Measurements from ENCODE around the gene ATP5F1B.

Gene ATP5F1B

DNA sequence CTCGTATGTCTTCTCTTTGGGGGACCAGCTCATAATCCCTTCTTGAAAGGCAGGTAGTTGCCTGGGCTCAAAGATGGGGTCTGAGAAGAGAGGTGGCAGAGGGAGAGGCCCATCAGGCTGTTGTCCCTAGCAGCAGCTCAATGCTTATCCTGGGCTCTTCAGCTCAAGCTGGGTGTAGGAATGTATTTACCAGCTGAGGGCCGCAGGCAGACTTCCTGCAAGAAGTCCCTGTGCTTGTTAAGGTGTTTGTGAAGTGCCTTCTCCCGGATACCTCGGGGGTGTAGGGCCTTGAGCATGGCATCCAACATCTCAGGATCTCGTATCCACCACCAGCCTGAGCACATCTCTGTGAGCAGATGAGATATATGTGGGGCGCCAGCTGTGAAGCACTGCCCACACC, 45.0 kb downstream of the ATP5F1B start:
- H3K36me3 ChIP-seq = peaks cover 96% of the 10 kb centered on the region
- H3K27ac ChIP-seq = no peak overlapping the region

DNA sequence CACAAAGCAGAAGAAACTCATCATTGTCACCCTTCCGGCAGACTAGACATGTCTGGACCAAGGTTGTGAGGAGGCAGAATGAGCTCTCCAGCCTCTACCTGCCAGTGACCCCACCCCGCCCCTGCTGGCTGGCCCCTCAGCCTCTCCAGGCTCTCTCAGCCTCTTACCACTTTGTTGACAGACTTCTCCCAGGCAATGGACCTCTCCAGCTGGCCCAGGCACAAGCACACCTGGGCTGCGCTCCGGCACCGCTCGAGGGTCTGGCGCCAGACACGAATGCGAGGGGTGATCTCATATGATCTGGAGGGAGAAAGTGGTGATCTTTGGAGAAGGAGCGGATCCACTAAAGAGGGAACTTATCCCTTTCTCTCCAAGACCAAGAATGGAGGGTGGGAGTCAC, 46.0 kb downstream of the ATP5F1B start:
- Histone ChIP-seq H3K9me3 (ENCODE audit: severe bottlenecking) (no peaks in the 10 kb centered on the region), H3K27ac (no peak overlapping the region), H3K4me3 (ENCODE audit: low read depth, low read length) (no peak overlapping the region), H3K27me3 (ENCODE audit: insufficient read depth, low read depth, severe bottlenecking) (no peaks in the 10 kb centered on the region), H3K36me3 (peaks cover 86% of the 10 kb centered on the region)
- DNase-seq = no peak
- no peak for TF ChIP-seq CTCF (IDR thresholded peaks at IDR 0.05; ENCODE audit: low read depth, low read length)

More for the DNA sequence above, 45.0 kb downstream of the ATP5F1B start:
- no peaks in the 10 kb centered on the region for H3K9me3 ChIP-seq (ENCODE audit: severe bottlenecking)
- no peak for TF ChIP-seq CTCF (IDR thresholded peaks at IDR 0.05; ENCODE audit: low read depth, low read length)
- H3K27me3 ChIP-seq (ENCODE audit: insufficient read depth, low read depth, severe bottlenecking) = no peaks in the 10 kb centered on the region
- H3K4me3 ChIP-seq (ENCODE audit: low read depth, low read length) = no peak overlapping the region
- DNase-seq = no peak

- H3K27ac ChIP-seq = no peak overlapping the region
- H3K27me3 ChIP-seq (ENCODE audit: insufficient read depth, low read depth, severe bottlenecking) = no peaks in the 10 kb centered on the region
- H3K9me3 ChIP-seq (ENCODE audit: severe bottlenecking) = no peaks in the 10 kb centered on the region
- peaks cover 79% of the 10 kb centered on the region for H3K36me3 ChIP-seq
- DNase-seq = no peak
- H3K4me3 ChIP-seq (ENCODE audit: low read depth, low read length) = no peak overlapping the region
- no peak for TF ChIP-seq CTCF (IDR thresholded peaks at IDR 0.05; ENCODE audit: low read depth, low read length)
These were observed 46.7 kb downstream of the ATP5F1B start for GRCh38 chr12:56599041-56599440.

- H3K36me3 ChIP-seq = peaks cover 56% of the 10 kb centered on the region
- H3K9me3 ChIP-seq (ENCODE audit: severe bottlenecking) = no peaks in the 10 kb centered on the region
- peak; percentile 33 for DNase-seq
- no peak for TF ChIP-seq CTCF (IDR thresholded peaks at IDR 0.05; ENCODE audit: low read depth, low read length)
- no peak overlapping the region for H3K4me3 ChIP-seq (ENCODE audit: low read depth, low read length)
- no peak overlapping the region for H3K27ac ChIP-seq
- no peaks in the 10 kb centered on the region for H3K27me3 ChIP-seq (ENCODE audit: insufficient read depth, low read depth, severe bottlenecking)
These were observed 49.0 kb downstream of the ATP5F1B start for GRCh38 chr12:56596815-56597214.

GRCh38 chr12:56593909-56594621, 51.7 kb downstream of the ATP5F1B start:
- Histone ChIP-seq H3K27me3 (ENCODE audit: insufficient read depth, low read depth, severe bottlenecking) (no peaks in the 10 kb centered on the region), H3K9me3 (ENCODE audit: severe bottlenecking) (no peaks in the 10 kb centered on the region), H3K27ac (no peak overlapping the region), H3K36me3 (peaks cover 29% of the 10 kb centered on the region), H3K4me3 (ENCODE audit: low read depth, low read length) (no peak overlapping the region)
- peak; percentile 82 for TF ChIP-seq CTCF (IDR thresholded peaks at IDR 0.05; ENCODE audit: low read depth, low read length)
- DNase-seq = peak; percentile 64

- Histone ChIP-seq H3K4me3 (ENCODE audit: low read depth, low read length) (no peak overlapping the region), H3K36me3 (peaks cover 10% of the 10 kb centered on the region), H3K27ac (no peak overlapping the region), H3K9me3 (ENCODE audit: severe bottlenecking) (no peaks in the 10 kb centered on the region), H3K27me3 (ENCODE audit: insufficient read depth, low read depth, severe bottlenecking) (no peaks in the 10 kb centered on the region)
- TF ChIP-seq CTCF (IDR thresholded peaks at IDR 0.05; ENCODE audit: low read depth, low read length) = no peak
- no peak for DNase-seq
These were observed 53.8 kb downstream of the ATP5F1B start for GRCh38 chr12:56591961-56592360.
